ENCODE data around the gene ANKS1B. TPM values are rescaled to one million over a fixed set of nuclear protein-coding genes. Genes with fewer than 3 reads are reported as not detected.

The ANKS1B gene
- total RNA-seq, 5 donors from 2014 or later (not counting 1 experiment from before 2014, with no cell fraction given), result 0.18 to 0.47 (median 0.19) TPM; not detected in 2

- ATAC-seq (replicated peaks in 1 of 4), result no peak
- Mint-ChIP-seq H3K36me3 (no peaks in the 10 kb centered on the region), H3K9me3 (peaks cover 0 to 9% (median 1%) of the 10 kb centered on the region in 3 donors), H3K27ac (no peak overlapping the region), H3K4me3 (no peak overlapping the region), H3K27me3 (no peaks in the 10 kb centered on the region), H3K4me1 (no peaks in the 10 kb centered on the region)
- Histone ChIP-seq H3K4me3 (ENCODE audit: control insufficient read depth in 1 of 2, extremely low read depth in 1 of 2, low read length in 1 of 2) (no peak overlapping the region), H3K36me3 (ENCODE audit: control insufficient read depth in 2 of 2, extremely low read depth in 1 of 2, insufficient read depth in 1 of 2, low read length in 1 of 2) (no peaks in the 10 kb centered on the region), H3K9me3 (no peaks in the 10 kb centered on the region), H3K4me1 (ENCODE audit: control insufficient read depth in 1 of 2, extremely low read depth in 1 of 2, insufficient read depth in 2 of 2, low read length in 2 of 2) (no peaks in the 10 kb centered on the region), H3K27me3 (replicated peaks in 1 of 2; ENCODE audit: control insufficient read depth in 2 of 2, extremely low read depth in 1 of 2, insufficient read depth in 2 of 2, low read length in 1 of 2) (no peaks in the 10 kb centered on the region), H3K27ac (ENCODE audit: low read length) (no peak overlapping the region)
- no peak for DNase-seq
- CTCF ChIA-PET, result no interaction called here
- no CpG with 5 or more reads among the region's 5 CpGs for WGBS (ENCODE audit: insufficient coverage)
- POLR2A ChIA-PET, result no interaction called here
These were observed 66.9 kb downstream of the ANKS1B start for GRCh38 chr12:99917711-99918402.

DNA sequence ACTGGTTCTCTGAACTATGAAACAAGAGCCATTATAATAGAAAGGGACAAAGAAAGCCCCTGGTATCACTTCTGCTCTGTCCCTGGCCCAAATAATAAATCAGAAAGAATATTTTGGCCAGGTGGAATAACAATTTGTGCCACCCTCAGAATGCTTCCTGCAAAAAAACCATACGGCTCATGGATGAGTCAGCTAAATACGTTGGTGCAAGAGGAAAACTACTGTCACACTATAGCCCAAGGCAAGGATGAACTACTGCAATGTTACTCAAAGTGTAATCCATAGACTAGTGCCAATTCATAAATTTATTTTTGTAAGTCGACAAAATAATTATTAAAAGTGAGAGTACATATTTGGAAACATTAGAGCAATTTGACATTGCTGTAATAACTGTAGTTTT is 68.2 kb downstream of the ANKS1B start:
- no peaks in the 10 kb centered on the region for H3K4me1 Mint-ChIP-seq
- peaks cover 0 to 8% (median 3%) of the 10 kb centered on the region in 3 donors for H3K9me3 Mint-ChIP-seq
- no peak overlapping the region for H3K27ac Mint-ChIP-seq
- Histone ChIP-seq H3K27me3 (replicated peaks in 1 of 2; ENCODE audit: control insufficient read depth in 2 of 2, extremely low read depth in 1 of 2, insufficient read depth in 2 of 2, low read length in 1 of 2) (no peaks in the 10 kb centered on the region), H3K4me1 (ENCODE audit: control insufficient read depth in 1 of 2, extremely low read depth in 1 of 2, insufficient read depth in 2 of 2, low read length in 2 of 2) (no peaks in the 10 kb centered on the region), H3K4me3 (ENCODE audit: control insufficient read depth in 1 of 2, extremely low read depth in 1 of 2, low read length in 1 of 2) (no peak overlapping the region), H3K9me3 (no peaks in the 10 kb centered on the region), H3K36me3 (ENCODE audit: control insufficient read depth in 2 of 2, extremely low read depth in 1 of 2, insufficient read depth in 1 of 2, low read length in 1 of 2) (no peaks in the 10 kb centered on the region), H3K27ac (ENCODE audit: low read length) (no peak overlapping the region)
- no peaks in the 10 kb centered on the region for H3K36me3 Mint-ChIP-seq
- no CpG with 5 or more reads among the region's 3 CpGs for WGBS (ENCODE audit: insufficient coverage)
- CTCF ChIA-PET, result no interaction called here
- POLR2A ChIA-PET, result no interaction called here
- no peak for DNase-seq
- H3K27me3 Mint-ChIP-seq, result no peaks in the 10 kb centered on the region
- no peak overlapping the region for H3K4me3 Mint-ChIP-seq
- no peak for ATAC-seq (replicated peaks in 1 of 4)

DNA sequence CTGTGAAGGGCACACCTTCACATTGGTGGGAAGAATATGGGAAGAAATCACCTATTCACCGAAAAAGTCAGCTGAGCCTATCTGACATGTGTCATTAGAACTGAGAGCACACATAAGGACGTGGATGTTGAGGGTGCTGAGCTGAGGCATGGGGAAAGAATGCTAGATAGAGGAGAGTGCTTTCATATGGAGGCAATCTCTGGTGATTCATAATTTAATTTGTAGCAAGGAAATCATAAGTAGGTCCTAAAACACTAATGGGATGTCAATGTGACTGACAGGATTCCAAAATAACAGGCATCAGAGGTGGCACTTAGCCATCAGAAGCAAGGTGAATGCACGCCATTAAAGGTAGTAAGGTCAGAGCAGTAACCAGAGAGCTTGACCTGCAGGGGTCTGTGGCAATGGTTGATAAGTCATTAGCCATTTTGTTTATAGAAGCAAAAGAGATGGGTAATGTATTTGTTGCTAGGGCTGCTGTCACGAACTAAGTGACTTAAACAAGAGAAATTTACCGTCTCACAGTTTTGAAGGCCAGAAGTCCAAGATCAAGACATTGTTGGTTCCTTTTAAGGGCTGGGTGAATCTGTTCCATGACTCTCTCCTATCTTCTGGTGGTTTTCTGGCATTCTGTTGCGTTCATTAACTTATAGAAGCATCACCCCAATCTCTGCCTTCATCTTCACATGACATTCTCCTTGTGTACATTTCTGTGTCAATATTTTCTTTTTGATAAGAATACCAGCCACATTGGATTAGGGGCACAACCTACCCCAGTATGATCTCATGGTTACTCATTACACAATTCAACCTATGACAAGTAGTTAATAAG is 69.3 kb downstream of the ANKS1B start:
- Mint-ChIP-seq H3K4me3 (no peak overlapping the region), H3K4me1 (no peaks in the 10 kb centered on the region), H3K36me3 (no peaks in the 10 kb centered on the region), H3K27ac (no peak overlapping the region), H3K9me3 (peaks cover 0 to 4% (median 3%) of the 10 kb centered on the region in 3 donors), H3K27me3 (no peaks in the 10 kb centered on the region)
- Histone ChIP-seq H3K36me3 (ENCODE audit: control insufficient read depth in 2 of 2, extremely low read depth in 1 of 2, insufficient read depth in 1 of 2, low read length in 1 of 2) (no peaks in the 10 kb centered on the region), H3K4me1 (ENCODE audit: control insufficient read depth in 1 of 2, extremely low read depth in 1 of 2, insufficient read depth in 2 of 2, low read length in 2 of 2) (no peaks in the 10 kb centered on the region), H3K27ac (ENCODE audit: low read length) (no peak overlapping the region), H3K27me3 (replicated peaks in 1 of 2; ENCODE audit: control insufficient read depth in 2 of 2, extremely low read depth in 1 of 2, insufficient read depth in 2 of 2, low read length in 1 of 2) (no peaks in the 10 kb centered on the region), H3K9me3 (no peaks in the 10 kb centered on the region), H3K4me3 (ENCODE audit: control insufficient read depth in 1 of 2, extremely low read depth in 1 of 2, low read length in 1 of 2) (no peak overlapping the region)
- DNase-seq (no peak), ATAC-seq (replicated peaks in 1 of 4) (no peak)
- 43% methylated on average over 4 of the region's 6 CpGs for WGBS (ENCODE audit: insufficient coverage)
- CTCF ChIA-PET, result interaction anchor here in 1 of 2 donors (0.7 kb wide), 1 partner anchor 1577 kb away, joined by 8 read pairs; no protein-coding TSS in a partner anchor
- POLR2A ChIA-PET, result no interaction called here

- H3K4me1 ChIP-seq (ENCODE audit: control insufficient read depth in 1 of 2, extremely low read depth in 1 of 2, insufficient read depth in 2 of 2, low read length in 2 of 2), result no peaks in the 10 kb centered on the region
- no peak for DNase-seq
- ChIA-PET POLR2A (no interaction called here), CTCF (no interaction called here)
- ATAC-seq (replicated peaks in 1 of 4), result no peak
- H3K27me3 ChIP-seq (replicated peaks in 1 of 2; ENCODE audit: control insufficient read depth in 2 of 2, extremely low read depth in 1 of 2, insufficient read depth in 2 of 2, low read length in 1 of 2), result no peaks in the 10 kb centered on the region
- WGBS (ENCODE audit: insufficient coverage), result no CpG with 5 or more reads among the region's 1 CpG
- H3K36me3 Mint-ChIP-seq, result no peaks in the 10 kb centered on the region
- H3K4me3 Mint-ChIP-seq, result no peak overlapping the region
- H3K36me3 ChIP-seq (ENCODE audit: control insufficient read depth in 2 of 2, extremely low read depth in 1 of 2, insufficient read depth in 1 of 2, low read length in 1 of 2), result no peaks in the 10 kb centered on the region
- H3K4me3 ChIP-seq (ENCODE audit: control insufficient read depth in 1 of 2, extremely low read depth in 1 of 2, low read length in 1 of 2), result no peak overlapping the region
- no peaks in the 10 kb centered on the region for H3K27me3 Mint-ChIP-seq
- peaks cover 0 to 8% (median 3%) of the 10 kb centered on the region in 3 donors for H3K9me3 Mint-ChIP-seq
- no peaks in the 10 kb centered on the region for H3K4me1 Mint-ChIP-seq
- no peak overlapping the region for H3K27ac Mint-ChIP-seq
- H3K27ac ChIP-seq (ENCODE audit: low read length), result no peak overlapping the region
- no peaks in the 10 kb centered on the region for H3K9me3 ChIP-seq
These were observed 70.5 kb downstream of the ANKS1B start for GRCh38 chr12:99914206-99914605.

DNA sequence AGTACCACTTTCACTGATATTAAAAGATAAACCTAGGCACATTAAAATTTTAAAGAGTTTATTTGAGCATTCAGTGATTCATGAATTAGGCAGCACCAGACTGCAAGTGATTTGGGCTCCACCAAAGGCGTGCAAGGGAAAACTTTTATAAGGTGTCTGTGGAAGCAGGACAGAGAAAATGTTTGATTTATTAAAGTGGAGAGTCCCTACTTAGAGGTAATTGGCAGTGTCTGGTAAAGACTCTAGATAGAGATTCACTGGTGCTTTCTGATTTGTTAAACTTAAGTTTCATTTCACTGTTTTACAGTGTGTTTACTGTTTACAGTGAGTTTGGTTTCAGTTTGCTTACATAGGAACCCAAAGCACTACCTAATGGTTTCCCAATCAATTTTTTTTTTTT is 72.8 kb downstream of the ANKS1B start:
- no peak overlapping the region for H3K27ac ChIP-seq (ENCODE audit: low read length)
- WGBS (ENCODE audit: insufficient coverage), result 90% methylated on average over 1 of the region's 1 CpG

DNA sequence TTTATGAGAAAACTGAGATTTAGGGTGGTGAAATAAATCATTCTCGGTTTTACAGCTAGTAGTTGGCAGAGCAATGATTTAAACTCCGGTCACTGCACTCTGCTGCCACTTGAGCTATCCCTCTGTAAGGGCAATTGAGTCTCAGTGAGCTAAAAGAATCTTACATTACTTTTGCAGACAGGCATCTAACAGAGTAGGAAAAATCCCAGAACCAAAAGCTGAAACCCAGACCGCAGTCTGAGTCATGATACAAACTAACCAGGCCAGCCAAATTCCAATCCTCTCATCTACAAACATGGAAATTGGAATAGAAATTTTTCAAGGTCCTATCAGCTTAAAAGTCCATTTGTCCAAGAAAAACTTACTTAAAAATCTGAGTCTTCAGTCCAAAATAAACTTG is 73.7 kb downstream of the ANKS1B start:
- CTCF ChIA-PET, result no interaction called here
- 100% methylated on average over 1 of the region's 3 CpGs for WGBS (ENCODE audit: insufficient coverage)
- no peak overlapping the region for H3K27ac ChIP-seq (ENCODE audit: low read length)

More for the DNA sequence above, 72.8 kb downstream of the ANKS1B start:
- Mint-ChIP-seq H3K36me3 (no peaks in the 10 kb centered on the region), H3K9me3 (peaks cover 0 to 8% (median 3%) of the 10 kb centered on the region in 3 donors), H3K27ac (no peak overlapping the region), H3K27me3 (no peaks in the 10 kb centered on the region), H3K4me3 (no peak overlapping the region), H3K4me1 (no peaks in the 10 kb centered on the region)
- no peaks in the 10 kb centered on the region for H3K27me3 ChIP-seq (replicated peaks in 1 of 2; ENCODE audit: control insufficient read depth in 2 of 2, extremely low read depth in 1 of 2, insufficient read depth in 2 of 2, low read length in 1 of 2)
- H3K36me3 ChIP-seq (ENCODE audit: control insufficient read depth in 2 of 2, extremely low read depth in 1 of 2, insufficient read depth in 1 of 2, low read length in 1 of 2), result no peaks in the 10 kb centered on the region
- ChIA-PET CTCF (no interaction called here), POLR2A (no interaction called here)
- no peak overlapping the region for H3K4me3 ChIP-seq (ENCODE audit: control insufficient read depth in 1 of 2, extremely low read depth in 1 of 2, low read length in 1 of 2)
- no peaks in the 10 kb centered on the region for H3K4me1 ChIP-seq (ENCODE audit: control insufficient read depth in 1 of 2, extremely low read depth in 1 of 2, insufficient read depth in 2 of 2, low read length in 2 of 2)
- no peaks in the 10 kb centered on the region for H3K9me3 ChIP-seq
- DNase-seq, result no peak
- ATAC-seq (replicated peaks in 1 of 4), result no peak

More for the DNA sequence above, 73.7 kb downstream of the ANKS1B start:
- no peaks in the 10 kb centered on the region for H3K4me1 Mint-ChIP-seq
- POLR2A ChIA-PET, result no interaction called here
- no peak overlapping the region for H3K27ac Mint-ChIP-seq
- no peaks in the 10 kb centered on the region for H3K36me3 Mint-ChIP-seq
- DNase-seq (no peak), ATAC-seq (replicated peaks in 1 of 4) (no peak)
- Histone ChIP-seq H3K27me3 (replicated peaks in 1 of 2; ENCODE audit: control insufficient read depth in 2 of 2, extremely low read depth in 1 of 2, insufficient read depth in 2 of 2, low read length in 1 of 2) (no peaks in the 10 kb centered on the region), H3K4me1 (ENCODE audit: control insufficient read depth in 1 of 2, extremely low read depth in 1 of 2, insufficient read depth in 2 of 2, low read length in 2 of 2) (no peaks in the 10 kb centered on the region), H3K9me3 (no peaks in the 10 kb centered on the region), H3K36me3 (ENCODE audit: control insufficient read depth in 2 of 2, extremely low read depth in 1 of 2, insufficient read depth in 1 of 2, low read length in 1 of 2) (no peaks in the 10 kb centered on the region), H3K4me3 (ENCODE audit: control insufficient read depth in 1 of 2, extremely low read depth in 1 of 2, low read length in 1 of 2) (no peak overlapping the region)
- H3K9me3 Mint-ChIP-seq, result peaks cover 0 to 8% (median 3%) of the 10 kb centered on the region in 3 donors
- no peaks in the 10 kb centered on the region for H3K27me3 Mint-ChIP-seq
- no peak overlapping the region for H3K4me3 Mint-ChIP-seq
